IMR-90 (cell line): Measurements from ENCODE around the gene SPINK5. TPM values are rescaled to one million over a fixed set of nuclear protein-coding genes. Genes with fewer than 3 reads are reported as not detected.

Experiments used
- ATAC-seq: fragments of 200-7000 bp; cut with Tn5 transposase; 2 replicates; pipeline ENCODE4 v1.9.1; 2020; ENCODE audit warnings: low read depth, mild to moderate bottlenecking, moderate library complexity
- BruUV-seq: library from RNA; stranded (reverse); fragments of 400-500 nt; replicated peaks from 2 replicates; lab custom pipeline; 2021; lab: Mats Ljungman, UMichigan
- CTCF ChIA-PET: fragments of 300-600 bp; formaldehyde crosslinking; extraction: SDS; loops from one replicate; lab custom pipeline; 2021; ENCODE audit warnings: antibody characterized with exemption; lab: Yijun Ruan, JAX
- POLR2A ChIA-PET: fragments of 300-600 bp; sonication (Branson Sonifier 250); formaldehyde crosslinking; loops from one replicate; lab custom pipeline; 2022; ENCODE audit warnings: antibody characterized with exemption; ENCODE audit not compliant: unreplicated experiment; lab: Charles Lee
- DNase-seq: peaks from one replicate; pipeline ENCODE4 v3.0.0; 2013
- H2AFZ ChIP-seq: replicated peaks from 2 replicates; pipeline ENCODE3; 2013; ENCODE audit warnings: low read length, mild to moderate bottlenecking; ENCODE audit not compliant: poor library complexity
- H2AK5ac ChIP-seq: 2 replicates; pipeline ENCODE4 v1.6.1; 2013; ENCODE audit warnings: low read depth, low read length, inconsistent platforms
- H2AK9ac ChIP-seq: replicated peaks from 2 replicates; pipeline ENCODE3; 2013; ENCODE audit warnings: mild to moderate bottlenecking, low read depth, low read length, moderate library complexity; ENCODE audit not compliant: poor library complexity
- H2BK120ac ChIP-seq: 2 replicates; pipeline ENCODE4 v1.6.1; 2013; ENCODE audit warnings: low read depth, low read length, inconsistent platforms
- H2BK15ac ChIP-seq: 3 replicates; pipeline ENCODE4 v1.6.1; 2013; ENCODE audit warnings: low read depth, low read length, inconsistent platforms
- H2BK20ac ChIP-seq: 2 replicates; pipeline ENCODE4 v1.6.1; 2013; ENCODE audit warnings: low read depth, mild to moderate bottlenecking, inconsistent platforms, low read length, moderate library complexity
- H2BK5ac ChIP-seq: 2 replicates; pipeline ENCODE4 v1.6.1; 2013; ENCODE audit warnings: mild to moderate bottlenecking, low read depth, low read length, inconsistent platforms; ENCODE audit not compliant: poor library complexity, severe bottlenecking
- H3K14ac ChIP-seq: replicated peaks from 2 replicates; pipeline ENCODE4 v1.6.1; 2013; ENCODE audit warnings: low read depth, low read length, inconsistent platforms
- H3K18ac ChIP-seq: 2 replicates; pipeline ENCODE4 v1.6.1; 2013; ENCODE audit warnings: low read depth, low read length, control low read depth
- H3K23ac ChIP-seq: 2 replicates; pipeline ENCODE4 v1.6.1; 2013; ENCODE audit warnings: low read depth, low read length, inconsistent platforms
- H3K27ac ChIP-seq: 2 replicates; pipeline ENCODE4 v1.5.1; 2013; ENCODE audit warnings: mild to moderate bottlenecking, control low read depth, low read length; ENCODE audit not compliant: insufficient read depth
- H3K27me3 ChIP-seq: 2 replicates; pipeline ENCODE4 v1.6.1; 2013; ENCODE audit warnings: low read length; ENCODE audit not compliant: control insufficient read depth, insufficient read depth
- H3K36me3 ChIP-seq: 2 replicates; pipeline ENCODE4 v1.6.1; 2013; ENCODE audit warnings: low read length, mixed read lengths; ENCODE audit not compliant: control insufficient read depth, insufficient read depth
- H3K4ac ChIP-seq: 2 replicates; pipeline ENCODE4 v1.6.1; 2013; ENCODE audit warnings: low read depth, low read length, inconsistent platforms
- H3K4me1 ChIP-seq: 2 replicates; pipeline ENCODE4 v1.6.1; 2013; ENCODE audit warnings: low read length, mixed read lengths; ENCODE audit not compliant: control insufficient read depth, insufficient read depth
- H3K4me2 ChIP-seq: 2 replicates; pipeline ENCODE4 v1.6.1; 2013; ENCODE audit warnings: low read depth, mild to moderate bottlenecking, control low read depth, low read length, moderate library complexity
- H3K4me3 ChIP-seq: 2 replicates; pipeline ENCODE4 v1.5.1; 2013; ENCODE audit warnings: low read depth, mild to moderate bottlenecking, control low read depth, low read length, moderate library complexity; ENCODE audit not compliant: insufficient read depth
- H3K56ac ChIP-seq: 2 replicates; pipeline ENCODE4 v1.6.1; 2013; ENCODE audit warnings: low read length, inconsistent platforms; ENCODE audit not compliant: insufficient read depth; ENCODE audit errors: extremely low read depth
- H3K79me1 ChIP-seq, 2 experiments: 2 replicates each; pipeline ENCODE4 v1.6.1; 2013; ENCODE audit warnings: low read length in 2 of 2, inconsistent platforms in 1 of 2, low read depth in 1 of 2
- H3K9ac ChIP-seq: 2 replicates; pipeline ENCODE4 v1.6.1; 2013; ENCODE audit warnings: low read depth, low read length, control low read depth
- H3K9me1 ChIP-seq: 2 replicates; pipeline ENCODE4 v1.6.1; 2013; ENCODE audit warnings: low read length, inconsistent platforms; ENCODE audit not compliant: insufficient read depth
- H3K9me3 ChIP-seq: 2 replicates; pipeline ENCODE4 v1.6.1; 2013; ENCODE audit warnings: low read length; ENCODE audit not compliant: control insufficient read depth, insufficient read depth
- H4K20me1 ChIP-seq: 2 replicates; pipeline ENCODE4 v1.6.1; 2013; ENCODE audit warnings: low read length, inconsistent platforms; ENCODE audit not compliant: insufficient read depth
- H4K5ac ChIP-seq: 2 replicates; pipeline ENCODE4 v1.6.1; 2013; ENCODE audit warnings: mild to moderate bottlenecking, low read depth, low read length, control low read depth
- H4K8ac ChIP-seq, 2 experiments: 2 replicates each; pipeline ENCODE4 v1.6.1; 2013; ENCODE audit warnings: low read depth in 2 of 2, low read length in 2 of 2, control low read depth in 1 of 2, inconsistent platforms in 1 of 2
- H4K91ac ChIP-seq: 2 replicates; pipeline ENCODE4 v1.6.1; 2013; ENCODE audit warnings: low read depth, low read length, inconsistent platforms; ENCODE audit not compliant: insufficient read depth
- MAFK ChIP-seq: IDR thresholded peaks from 2 replicates; pipeline ENCODE4 v1.6.1; 2012; ENCODE audit warnings: low read depth, low read length, improper control_type of control experiment
- MAZ ChIP-seq: IDR thresholded peaks from 2 replicates; pipeline ENCODE4 v1.6.1; 2012; ENCODE audit warnings: low read depth, mild to moderate bottlenecking, low read length, improper control_type of control experiment, moderate library complexity, borderline replicate concordance
- MXI1 ChIP-seq: IDR thresholded peaks from 2 replicates; pipeline ENCODE4 v1.6.1; 2012; ENCODE audit warnings: low read depth, mild to moderate bottlenecking, low read length, moderate library complexity, borderline replicate concordance
- POLR2A ChIP-seq: IDR thresholded peaks from 2 replicates; pipeline ENCODE4 v1.6.1; 2012; ENCODE audit warnings: mild to moderate bottlenecking, low read depth, low read length
- RFX5 ChIP-seq: IDR thresholded peaks from 2 replicates; pipeline ENCODE4 v1.8.0; 2012; ENCODE audit warnings: low read depth, mild to moderate bottlenecking, low read length, moderate library complexity
- WGBS, 2 experiments: methylation state at CpG; one replicate each; pipeline versions ENCODE4 v1.1.5 to v1.1.7; 2013; ENCODE audit warnings: missing lambda C conversion rate in 2 of 2; ENCODE audit not compliant: insufficient read length in 1 of 2; ENCODE audit errors: extremely low coverage in 2 of 2; 5-methylcytosine and 5-hydroxymethylcytosine counted together
- dilution Hi-C: fragments of 300-500 bp; cut with HindIII; formaldehyde crosslinking; loops from one replicate; pipeline ENCODE4 v1.14.3; 2018; ENCODE audit warnings: low sequenced_read_pairs; ENCODE audit not compliant: unreplicated experiment
- in situ Hi-C: fragments of 300-500 bp; cut with MboI; formaldehyde crosslinking; loops from 3 replicates; pipeline ENCODE4 v1.14.3; 2019; ENCODE audit warnings: low sequenced_read_pairs, inconsistent platforms, mixed read lengths
- intact Hi-C: fragments of 100-400 bp; cut with micrococcal nuclease; formaldehyde crosslinking; loops from 2 replicates; pipeline ENCODE4 v1.10.0; 2022
- polyA plus RNA-seq, 3 experiments: library from polyadenylated mRNA; depleted of rRNA; stranded (reverse); fragments of >200 nt; gene quantifications; 2 replicates each; pipeline ENCODE4 v1.2.3, GENCODE V29; 2012; ENCODE audit warnings: low replicate concordance in 1 of 3
- total RNA-seq: library from RNA; depleted of rRNA; stranded (reverse); fragments of >200 nt; gene quantifications from 2 replicates; pipeline ENCODE4 v1.2.3, GENCODE V29; 2012
- TF ChIP-seq, protein P1 (sequence below): fragments of 150-350 bp; IDR thresholded peaks from 2 replicates; pipeline ENCODE4 v1.6.1; 2017; ENCODE audit warnings: mild to moderate bottlenecking, antibody characterized with exemption, low read length, low read depth

Gene SPINK5
- total and polyA plus RNA-seq, 2 of the 4 experiments (the other 2 are of a cell fraction): not detected

DNA sequence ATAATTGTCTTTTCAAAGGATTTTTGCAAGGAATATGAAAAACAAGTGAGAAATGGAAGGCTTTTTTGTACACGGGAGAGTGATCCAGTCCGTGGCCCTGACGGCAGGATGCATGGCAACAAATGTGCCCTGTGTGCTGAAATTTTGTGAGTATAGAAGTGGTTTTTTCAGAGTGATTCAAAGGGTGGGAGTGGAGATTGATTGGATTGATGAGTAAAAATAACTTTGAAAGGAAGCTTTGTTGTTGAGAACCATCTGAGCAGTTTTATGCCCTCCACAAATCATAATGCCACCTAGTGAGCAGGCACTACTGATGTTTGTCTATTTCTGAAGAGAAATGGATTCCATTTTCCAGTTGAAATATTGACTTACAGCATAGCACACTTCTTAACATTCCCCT, 30.6 kb downstream of the SPINK5 start:
- no peak overlapping the region for H3K56ac ChIP-seq
- ATAC-seq (no peak), DNase-seq (no peak)
- no peaks in the 10 kb centered on the region for H3K4me1 ChIP-seq
- H3K27ac ChIP-seq: no peak overlapping the region
- H3K9me3 ChIP-seq: no peaks in the 10 kb centered on the region
- no peaks in the 10 kb centered on the region for H3K36me3 ChIP-seq
- no peak overlapping the region for H2BK15ac ChIP-seq
- H2AK5ac ChIP-seq: no peak overlapping the region
- H2BK5ac ChIP-seq: no peak overlapping the region
- TF ChIP-seq MXI1: no peak
- no peak for TF ChIP-seq POLR2A
- no peak for TF ChIP-seq MAFK
- TF ChIP-seq RFX5: no peak
- TF ChIP-seq, protein P1, sequence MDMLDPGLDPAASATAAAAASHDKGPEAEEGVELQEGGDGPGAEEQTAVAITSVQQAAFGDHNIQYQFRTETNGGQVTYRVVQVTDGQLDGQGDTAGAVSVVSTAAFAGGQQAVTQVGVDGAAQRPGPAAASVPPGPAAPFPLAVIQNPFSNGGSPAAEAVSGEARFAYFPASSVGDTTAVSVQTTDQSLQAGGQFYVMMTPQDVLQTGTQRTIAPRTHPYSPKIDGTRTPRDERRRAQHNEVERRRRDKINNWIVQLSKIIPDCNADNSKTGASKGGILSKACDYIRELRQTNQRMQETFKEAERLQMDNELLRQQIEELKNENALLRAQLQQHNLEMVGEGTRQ: no peak
- TF ChIP-seq MAZ: no peak
- H3K27me3 ChIP-seq: no peaks in the 10 kb centered on the region
- H2AFZ ChIP-seq: no peak overlapping the region
- CTCF ChIA-PET: no interaction called here
- H3K9ac ChIP-seq: no peak overlapping the region
- H4K91ac ChIP-seq: no peak overlapping the region
- 100% methylated on average over 1 of the region's 3 CpGs; no CpG with 5 or more reads in 1 of the 2 experiments for WGBS, 2 experiments
- H3K23ac ChIP-seq: no peak overlapping the region
- H2BK120ac ChIP-seq: no peak overlapping the region
- no peak overlapping the region for H3K4me2 ChIP-seq
- H2AK9ac ChIP-seq: no peak overlapping the region
- in situ Hi-C loops (no loop called here), dilution Hi-C loops (no loop called here), intact Hi-C loops (no loop called here)
- no peak overlapping the region for H4K5ac ChIP-seq
- no peaks in the 10 kb centered on the region for H3K79me1 ChIP-seq
- no TSS peak for BruUV-seq
- H3K14ac ChIP-seq: no peak overlapping the region
- H3K4me3 ChIP-seq: no peak overlapping the region
- H3K4ac ChIP-seq: no peak overlapping the region
- POLR2A ChIA-PET: no interaction called here
- H4K20me1 ChIP-seq: no peaks in the 10 kb centered on the region
- H3K18ac ChIP-seq: no peak overlapping the region
- H3K9me1 ChIP-seq: no peaks in the 10 kb centered on the region
- H4K8ac ChIP-seq: no peak overlapping the region
- no peak overlapping the region for H2BK20ac ChIP-seq
